Fibroblast of skin of back (primary cell): ENCODE results near the gene SERPINB6.
"Not testable (repeated sequence)": the region's sequence is repeated elsewhere in the genome, so short reads cannot be mapped to it uniquely, and the experiment has no call there.

Experiments
- DNase-seq: peaks from one replicate; pipeline ENCODE4 v3.0.0-alpha.2; 2013

Gene SERPINB6

DNA sequence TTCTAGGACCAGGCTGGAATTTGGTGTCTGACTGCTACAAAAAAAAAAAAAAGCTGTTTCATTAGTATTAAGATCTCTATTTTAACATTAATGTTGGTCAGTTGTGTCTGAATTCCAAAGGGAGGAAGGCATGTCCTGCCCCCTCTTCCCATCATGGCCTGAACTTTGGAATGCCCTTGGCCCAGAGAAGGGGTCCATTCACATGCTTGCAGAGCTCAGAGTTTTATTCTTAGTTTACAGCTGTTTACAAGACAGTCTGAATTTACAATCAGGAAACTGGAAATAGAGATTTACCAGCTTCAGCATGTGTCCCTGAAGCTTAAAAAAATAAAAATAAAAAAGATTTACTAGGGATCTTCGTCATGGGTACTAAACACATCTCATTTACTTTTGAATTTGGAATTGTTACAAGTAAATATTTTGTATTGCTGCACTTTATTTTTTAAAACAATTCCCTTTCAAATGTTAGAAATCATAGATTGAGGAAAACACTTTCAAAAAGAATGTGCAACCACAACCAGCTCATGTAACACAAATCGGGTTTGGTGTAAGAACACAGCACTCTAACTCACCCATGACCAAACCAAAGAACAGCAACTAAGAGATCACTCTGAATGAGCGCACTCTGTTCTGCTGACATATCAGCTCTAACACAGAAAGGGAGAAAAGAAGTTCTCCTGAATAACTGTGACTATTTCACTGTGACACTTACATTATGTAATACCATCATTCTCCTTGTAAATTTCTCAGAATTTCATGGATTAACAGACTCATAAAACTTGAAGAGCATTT is 6.6 kb upstream of the SERPINB6 start:
- DNase-seq = no peak

DNA sequence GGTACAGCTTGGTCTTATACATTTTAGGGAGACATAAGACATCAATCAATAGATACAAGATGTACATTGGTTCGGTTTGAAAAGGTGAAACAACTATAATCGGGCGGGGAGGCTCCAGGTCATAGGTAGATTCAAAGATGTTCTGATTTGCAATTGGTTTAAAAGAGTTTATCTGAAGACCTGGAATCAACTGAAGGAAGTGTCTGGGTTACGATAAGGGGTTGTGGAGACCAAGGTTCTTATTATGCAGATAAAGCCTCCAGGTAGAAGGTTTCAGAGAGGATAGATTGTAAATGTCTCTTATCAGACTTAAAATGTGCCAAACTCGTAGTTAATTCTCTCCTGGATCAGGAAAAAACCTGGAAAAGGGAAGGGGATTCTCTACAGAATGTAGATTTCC is 5.9 kb upstream of the SERPINB6 start:
- no peak for DNase-seq

DNA sequence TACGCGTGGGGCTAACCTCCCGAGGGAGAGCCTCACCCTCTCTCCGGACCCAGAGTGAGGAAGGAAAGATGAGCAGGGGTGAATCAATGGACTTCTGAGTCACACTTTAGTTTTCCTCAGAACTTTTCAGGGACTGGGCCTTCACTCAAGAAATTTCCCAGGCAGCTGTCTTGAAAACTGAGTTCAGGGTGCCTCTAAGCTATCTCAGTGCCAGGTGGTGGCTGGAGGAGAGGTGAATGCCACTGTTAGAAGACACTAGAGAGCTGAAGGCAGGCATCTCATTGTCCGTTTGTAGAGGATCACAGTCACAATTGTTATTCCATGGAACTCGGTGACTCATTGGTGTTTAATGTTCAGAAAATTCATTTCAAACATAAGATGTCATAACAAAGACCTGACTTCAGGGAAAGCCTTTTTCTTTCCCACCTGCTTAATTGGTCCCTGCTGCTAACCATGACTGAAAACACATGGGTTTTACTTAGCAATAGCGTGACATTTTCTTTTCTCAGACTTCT is 5.3 kb upstream of the SERPINB6 start:
- DNase-seq = peak; percentile 90

DNA sequence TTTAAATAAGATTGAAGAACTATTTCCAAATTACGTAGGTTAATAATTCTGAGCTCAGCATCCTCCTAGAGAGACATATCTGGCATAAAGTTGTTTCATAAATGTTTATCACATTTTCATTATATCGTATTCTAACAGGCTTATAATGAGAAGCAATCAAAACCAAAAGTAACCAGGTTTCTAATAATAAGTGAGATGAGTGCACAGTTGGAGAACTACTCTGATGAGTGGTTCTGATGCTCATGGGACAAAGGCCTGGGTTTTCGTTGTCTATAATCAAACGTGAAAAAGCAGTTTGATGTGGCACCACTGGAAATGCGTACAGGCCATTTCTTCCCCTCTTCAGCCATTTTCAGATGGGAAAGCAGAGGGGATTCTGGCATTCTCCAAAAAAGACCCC is 4.7 kb upstream of the SERPINB6 start:
- no peak for DNase-seq

DNA sequence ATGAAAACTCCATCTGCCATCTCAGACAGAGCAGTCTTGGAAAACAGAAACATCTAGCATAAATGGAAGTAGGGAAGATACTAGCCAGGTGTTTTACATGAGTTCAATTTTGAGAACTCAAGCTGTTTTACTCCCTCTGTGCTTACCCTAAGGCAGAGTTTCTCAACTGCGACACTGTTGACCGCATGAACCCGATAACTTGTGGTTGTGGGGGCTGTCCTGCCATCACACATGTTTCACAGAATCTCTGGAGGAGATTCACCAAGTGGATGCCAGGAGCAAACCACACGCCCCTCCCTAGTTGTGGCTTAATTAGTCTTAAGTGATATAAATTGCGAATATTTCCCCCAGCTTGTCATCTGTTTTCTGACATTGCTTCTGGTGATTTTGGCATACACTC is 2.3 kb upstream of the SERPINB6 start:
- DNase-seq = no peak

DNA sequence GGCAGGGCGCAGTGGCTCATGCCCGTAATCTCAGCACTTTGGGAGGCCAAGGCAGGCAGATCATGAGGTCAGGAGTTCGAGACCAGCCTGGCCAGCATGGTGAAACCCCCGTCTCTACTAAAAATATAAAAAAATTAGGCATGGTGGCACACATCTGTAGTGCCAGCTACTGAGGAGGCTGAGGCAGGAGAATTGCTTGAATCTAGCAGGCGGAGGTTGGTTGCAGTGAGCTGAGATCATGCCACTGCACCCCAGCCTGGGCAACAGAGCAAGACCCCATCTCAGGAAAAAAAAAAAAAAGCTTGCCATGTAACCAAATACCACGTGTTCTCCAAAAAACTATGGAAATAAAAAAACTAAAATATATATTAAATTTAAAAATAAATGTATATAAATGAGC is 1.8 kb upstream of the SERPINB6 start:
- not testable (repeated sequence) for DNase-seq

DNA sequence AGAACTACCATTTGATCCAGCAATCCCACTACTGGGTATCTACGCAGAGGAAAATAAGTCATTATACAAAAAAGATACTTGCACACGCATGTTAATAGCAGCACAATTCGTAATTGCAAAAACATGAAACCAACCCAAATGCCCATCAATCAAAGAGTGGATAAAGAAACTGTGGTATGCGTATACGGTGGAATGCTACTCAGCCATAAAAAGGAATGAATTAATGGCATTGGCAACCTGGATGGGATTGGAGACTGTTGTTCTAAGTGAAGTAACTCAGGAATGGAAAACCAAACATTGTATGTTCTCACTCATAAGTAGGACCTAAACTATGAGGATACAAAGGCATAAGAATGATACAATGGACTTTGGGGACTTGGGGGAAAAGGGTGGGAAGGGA is 1.3 kb upstream of the SERPINB6 start:
- not testable (repeated sequence) for DNase-seq

DNA sequence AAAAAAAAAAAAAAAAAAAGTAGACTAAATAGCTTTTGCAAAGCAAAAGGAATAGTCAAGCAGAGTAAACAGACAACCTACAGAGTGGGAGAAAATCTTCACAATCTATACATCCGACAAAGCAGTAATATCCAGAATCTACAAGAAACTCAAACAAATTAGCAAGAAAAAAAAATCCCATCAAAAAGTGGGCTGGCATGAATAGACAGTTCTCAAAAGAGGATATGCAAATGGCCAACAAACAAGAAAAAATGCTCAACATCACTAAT is 786 bp upstream of the SERPINB6 start:
- DNase-seq = not testable (repeated sequence)

DNA sequence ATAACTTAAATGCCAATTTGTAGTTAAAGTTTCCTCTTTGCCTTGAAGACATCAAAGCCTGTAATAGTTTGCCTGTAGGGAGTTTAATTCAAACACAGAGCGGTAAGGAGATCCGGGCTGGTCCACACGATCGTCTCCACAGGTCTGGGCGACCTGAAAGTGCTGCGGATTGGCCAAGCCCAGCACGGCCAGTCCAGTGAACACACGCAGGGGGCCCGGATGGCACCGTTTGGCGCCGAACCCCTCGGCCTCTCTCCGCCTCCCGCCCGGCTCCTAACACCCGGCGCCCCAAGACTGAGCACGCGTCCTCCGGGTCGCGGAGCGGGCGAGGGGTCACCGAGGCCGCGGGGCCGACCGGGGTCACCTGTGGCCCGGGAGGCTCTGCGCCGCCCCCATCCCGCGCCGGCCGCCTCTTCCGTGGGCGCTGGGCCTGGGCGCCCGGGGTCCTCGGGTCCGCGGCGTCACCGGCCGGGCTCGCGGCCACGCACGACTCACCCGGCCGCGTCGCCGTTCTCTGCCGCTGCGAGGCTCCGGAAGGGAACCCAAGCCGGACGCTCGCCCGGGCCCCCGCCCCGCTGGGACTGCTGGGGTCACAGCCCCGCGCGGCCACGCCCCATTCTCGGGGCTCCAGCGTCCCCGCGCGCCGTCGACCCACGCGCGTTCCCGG is 481 bp downstream of the SERPINB6 start:
- DNase-seq = peak; percentile 55

DNA sequence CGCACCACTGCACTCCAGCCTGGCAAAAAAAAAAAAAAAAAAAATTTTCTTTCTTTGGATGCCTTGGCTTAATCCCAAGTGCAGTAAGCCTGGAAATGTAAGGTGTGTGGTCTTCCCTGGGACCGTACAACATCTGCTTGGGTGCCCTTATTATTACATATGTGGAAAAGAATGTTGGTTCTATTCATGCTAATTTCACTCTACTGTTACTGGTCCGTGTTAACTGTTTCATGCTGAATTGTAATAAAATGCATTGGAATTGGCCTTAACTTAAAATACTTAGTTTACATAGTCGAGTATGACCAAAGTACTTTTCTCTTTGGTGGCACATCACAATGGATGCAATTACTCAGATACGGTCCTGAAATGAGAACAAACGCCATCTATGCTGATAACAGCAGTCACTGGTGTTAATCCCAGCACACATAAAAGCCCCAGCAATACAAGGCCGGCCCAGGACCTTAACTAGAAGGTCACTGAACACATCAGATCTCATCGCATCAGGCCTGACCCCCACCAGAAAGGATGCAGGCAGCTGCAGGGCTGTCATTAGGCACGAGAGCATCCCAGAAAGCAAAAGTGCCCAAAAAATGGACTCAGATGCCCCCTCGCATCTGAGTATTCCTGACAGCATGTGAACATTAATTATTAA is 1.2 kb downstream of the SERPINB6 start:
- DNase-seq = peak; percentile 18

DNA sequence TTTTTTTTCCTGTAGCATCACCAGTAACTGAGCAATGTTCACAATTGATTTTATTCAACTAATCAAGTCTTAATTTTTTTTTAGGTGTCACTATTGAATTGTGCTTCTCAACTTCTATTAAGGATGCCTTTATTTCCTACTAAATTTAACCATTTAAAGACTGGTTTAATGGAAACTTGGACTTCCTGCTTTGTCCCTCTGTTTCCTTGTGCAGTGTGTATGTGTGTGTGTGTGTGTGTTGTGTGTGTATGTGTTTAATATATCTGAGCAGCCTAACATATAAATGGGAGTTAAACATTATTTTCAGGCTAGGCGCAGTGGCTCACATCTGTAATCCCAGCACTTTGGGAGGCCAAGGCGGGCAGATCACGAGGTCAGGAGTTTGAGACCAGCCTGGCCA is 1.8 kb downstream of the SERPINB6 start:
- no peak for DNase-seq

DNA sequence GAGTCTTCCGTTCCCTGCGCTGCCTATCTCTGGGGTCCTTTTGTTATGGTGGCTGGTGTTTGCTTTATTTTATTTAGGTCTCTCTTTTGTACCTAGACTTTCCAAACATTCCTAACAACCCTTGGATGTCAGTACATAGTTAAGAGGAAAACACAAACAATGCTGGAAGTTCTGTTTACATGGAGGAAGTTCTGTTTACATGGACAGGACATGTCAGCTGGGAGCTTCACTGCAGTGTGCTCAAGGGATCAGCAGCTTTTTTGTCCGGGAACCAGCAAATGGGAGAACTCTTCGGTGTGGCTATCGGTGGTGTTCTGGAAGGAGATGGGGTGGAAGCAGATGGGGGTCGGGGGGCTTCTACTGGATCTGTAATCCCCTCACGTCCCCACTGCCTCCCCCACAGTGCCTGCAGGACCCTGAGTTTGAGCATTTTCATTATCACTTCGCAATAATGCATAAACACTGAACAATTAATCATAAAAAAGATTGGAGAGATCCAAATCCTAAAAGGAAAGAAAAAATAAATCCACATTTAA is 2.7 kb downstream of the SERPINB6 start:
- DNase-seq = no peak

DNA sequence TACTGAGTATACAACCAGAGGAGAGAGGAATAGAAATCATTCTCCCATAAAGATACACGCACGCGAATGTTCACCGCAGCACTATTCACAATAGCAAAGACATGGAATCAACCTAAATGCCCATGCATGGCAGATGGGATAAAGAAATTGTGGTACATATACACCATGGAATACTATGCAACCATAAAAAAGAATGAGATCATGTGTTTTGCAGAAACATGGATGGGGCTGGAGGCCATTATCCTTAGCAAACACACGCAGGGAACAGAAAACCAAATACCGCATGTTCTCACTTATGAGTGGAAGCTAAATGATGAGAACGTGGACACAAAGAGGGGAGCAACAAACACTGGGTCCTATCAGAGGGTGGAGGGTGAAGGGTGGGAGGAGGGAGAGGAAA is 3.4 kb downstream of the SERPINB6 start:
- DNase-seq = no peak

DNA sequence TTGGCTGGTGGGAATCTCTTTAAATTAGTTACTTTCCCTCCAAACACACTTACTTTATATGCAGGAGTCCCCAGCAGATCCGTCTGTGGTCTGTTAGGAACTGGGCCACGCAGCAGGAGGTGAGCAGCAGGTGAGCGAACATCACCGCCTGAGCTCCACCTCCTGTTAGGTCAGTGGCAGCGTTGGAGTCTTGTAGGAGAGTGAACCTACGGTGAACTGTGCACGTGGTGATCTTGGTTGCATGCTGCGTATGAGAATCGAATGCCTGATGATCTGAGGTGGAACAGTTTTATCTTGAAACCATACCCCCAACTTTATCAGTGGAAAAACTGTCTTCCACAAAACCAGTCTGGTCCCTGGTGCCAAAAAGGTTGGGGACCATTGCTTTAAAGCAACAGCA is 5.0 kb downstream of the SERPINB6 start:
- no peak for DNase-seq

DNA sequence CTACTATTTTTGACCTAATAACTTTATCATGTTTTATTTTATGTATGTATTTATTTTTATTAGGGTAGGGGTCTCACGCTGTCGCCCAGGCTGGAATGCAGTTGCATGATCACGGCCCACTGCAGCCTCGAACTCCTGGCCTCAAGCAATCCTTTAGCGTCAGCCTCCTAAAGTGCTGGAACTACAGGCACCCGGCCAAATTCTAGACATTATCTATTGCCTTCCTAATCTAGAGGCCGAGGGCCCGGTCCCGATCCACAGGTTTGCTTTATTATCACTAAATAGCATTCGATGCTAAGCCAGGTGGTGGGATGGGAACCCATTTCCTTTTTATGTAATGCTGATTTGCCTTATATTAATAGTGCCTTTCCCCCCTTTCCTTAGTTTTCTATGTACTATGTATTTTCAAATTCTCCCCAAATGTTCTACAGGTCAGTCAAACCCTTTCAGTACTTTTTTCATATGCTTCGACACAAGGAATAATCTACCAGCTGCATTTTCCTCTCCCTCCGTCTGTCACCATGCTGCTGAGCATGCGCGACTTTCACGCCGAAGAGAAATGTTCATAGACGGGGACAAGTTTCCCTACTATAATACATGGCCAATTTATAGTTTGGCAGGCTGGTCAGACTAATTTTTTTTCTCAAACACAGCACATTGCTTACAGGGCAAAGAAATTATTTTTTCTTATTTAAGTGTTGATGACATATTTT is 6.4 kb downstream of the SERPINB6 start:
- DNase-seq = no peak

DNA sequence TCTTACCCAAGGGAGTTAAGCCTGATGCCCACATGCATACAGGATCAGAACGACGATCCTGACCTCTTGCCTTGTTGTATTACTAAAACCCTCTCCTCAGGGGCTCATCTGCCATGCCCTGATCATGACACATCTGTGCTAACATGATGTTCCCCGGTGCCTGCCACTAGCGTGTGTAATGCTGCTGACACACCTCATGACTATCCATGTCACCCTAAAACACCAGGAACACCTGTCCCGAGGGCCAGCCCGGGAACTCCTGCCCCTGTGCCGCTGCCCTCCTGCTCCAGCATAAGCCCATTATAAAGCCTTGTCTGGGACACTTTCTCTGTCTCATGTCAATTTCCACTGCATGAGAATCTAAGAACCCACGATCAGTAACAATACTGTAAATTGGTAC is 7.6 kb downstream of the SERPINB6 start:
- no peak for DNase-seq

DNA sequence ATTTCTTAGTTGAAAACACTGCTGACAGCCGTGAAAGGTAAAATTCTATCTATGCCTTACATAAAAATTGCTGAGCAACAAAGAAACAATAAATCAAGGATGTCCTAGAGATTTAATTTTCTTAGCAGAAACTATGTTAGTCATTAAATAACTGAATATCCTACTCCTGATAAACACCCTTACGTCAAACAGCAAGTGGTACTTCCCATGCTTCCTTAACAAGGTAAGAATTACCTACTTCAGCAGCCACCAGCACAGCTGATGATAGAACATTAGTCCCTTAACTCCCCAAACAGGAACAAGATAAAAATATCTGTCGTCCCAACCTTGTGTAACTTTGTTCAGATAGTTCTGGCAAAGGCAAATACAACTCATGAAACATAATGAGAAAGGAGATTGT is 8.7 kb downstream of the SERPINB6 start:
- no peak for DNase-seq

DNA sequence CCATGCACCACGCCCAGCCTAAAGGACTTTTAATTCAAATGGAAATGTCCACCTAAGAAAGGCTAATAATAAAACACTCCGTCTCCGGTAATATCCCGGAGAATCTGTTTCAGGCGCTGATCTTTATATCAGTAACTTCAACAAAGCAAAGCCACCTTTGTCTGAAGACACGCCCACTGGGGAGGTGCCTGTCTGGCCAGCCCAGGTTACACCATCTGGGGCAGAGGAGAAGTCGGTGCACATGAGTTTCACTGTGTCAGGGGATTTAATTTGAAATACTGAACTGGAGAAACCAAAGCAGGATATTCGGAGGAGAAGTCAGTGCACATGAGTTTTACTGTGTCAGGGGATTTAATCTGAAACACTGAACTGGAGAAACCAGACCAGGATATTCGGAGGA is 9.4 kb downstream of the SERPINB6 start:
- DNase-seq = no peak

DNA sequence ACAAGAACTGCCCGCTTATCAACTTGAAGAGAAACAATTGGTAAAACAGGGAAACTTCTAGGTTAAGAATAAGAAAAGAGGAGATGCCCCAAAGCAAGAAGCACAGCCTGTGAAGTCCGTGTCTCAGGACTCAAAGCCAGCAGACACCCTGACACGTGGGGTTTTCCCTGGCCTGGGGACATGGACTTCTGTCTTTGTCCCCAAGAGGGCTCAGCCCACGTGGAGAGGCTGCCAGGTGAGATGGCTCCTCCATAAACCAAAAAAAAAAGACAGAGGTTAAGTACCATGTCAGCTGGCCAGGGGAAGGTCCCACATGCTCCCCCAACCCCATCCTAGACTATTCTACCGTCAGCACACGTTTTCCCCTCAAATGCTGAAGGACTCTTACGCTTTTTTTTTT is 9.9 kb downstream of the SERPINB6 start:
- DNase-seq = no peak

DNA sequence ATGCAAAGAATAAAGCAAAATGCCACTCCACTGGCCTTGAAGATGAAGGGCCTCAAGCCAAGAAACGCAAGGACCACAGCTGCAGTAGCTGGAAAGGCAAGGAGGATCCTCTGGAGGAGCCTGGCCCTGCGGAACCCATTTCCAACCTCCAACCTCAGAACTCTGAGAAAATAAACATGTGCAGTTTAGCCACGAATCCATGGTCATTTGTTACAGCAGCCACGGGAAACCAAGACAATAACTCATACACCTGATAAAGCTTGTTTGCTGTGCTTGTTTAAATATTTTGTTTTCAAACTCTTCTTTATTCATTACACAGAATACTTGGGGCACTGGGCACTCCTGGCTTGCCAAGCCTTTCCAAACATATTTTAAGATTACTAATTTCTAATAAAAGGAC is 10.4 kb downstream of the SERPINB6 start:
- DNase-seq = no peak

DNA sequence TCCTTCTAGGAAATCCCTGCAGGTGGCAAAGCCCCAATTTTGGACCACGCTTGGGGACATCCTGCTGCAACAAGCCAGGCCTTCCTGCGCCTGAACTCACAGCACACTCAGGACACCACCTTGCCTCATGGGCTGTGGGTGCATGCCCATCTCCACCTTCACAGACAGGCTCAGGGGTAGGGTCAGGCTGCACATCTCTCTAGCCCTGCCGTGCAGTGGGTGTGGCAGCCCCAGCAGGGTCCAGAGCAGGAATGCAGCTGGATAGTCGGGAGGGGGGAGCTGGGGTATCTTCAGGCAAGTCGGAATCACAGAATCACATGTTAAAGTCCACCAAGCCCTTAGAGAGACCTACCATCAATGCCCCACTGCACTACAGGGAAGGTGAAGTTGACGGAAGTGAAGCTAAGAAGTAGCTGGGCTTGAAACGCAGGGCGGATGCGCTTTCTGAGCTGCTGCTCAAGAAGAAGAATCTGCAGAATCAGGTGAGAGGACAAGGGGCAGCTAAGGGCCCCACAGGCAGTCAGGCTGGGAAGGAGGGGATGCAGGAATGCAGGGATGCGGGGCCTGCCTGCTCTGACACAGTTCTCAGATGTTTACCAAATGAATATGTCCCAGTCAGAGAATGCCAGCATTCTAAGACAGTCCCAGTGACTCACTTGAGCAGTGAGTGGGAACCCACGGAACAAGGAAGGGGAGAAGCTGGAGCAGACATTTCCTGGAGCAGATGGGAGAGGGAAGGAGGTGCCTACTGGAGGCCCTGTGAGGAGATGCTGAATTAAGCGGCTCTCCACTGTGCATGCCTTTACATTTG is 11.3 kb downstream of the SERPINB6 start:
- peak; percentile 94 for DNase-seq

DNA sequence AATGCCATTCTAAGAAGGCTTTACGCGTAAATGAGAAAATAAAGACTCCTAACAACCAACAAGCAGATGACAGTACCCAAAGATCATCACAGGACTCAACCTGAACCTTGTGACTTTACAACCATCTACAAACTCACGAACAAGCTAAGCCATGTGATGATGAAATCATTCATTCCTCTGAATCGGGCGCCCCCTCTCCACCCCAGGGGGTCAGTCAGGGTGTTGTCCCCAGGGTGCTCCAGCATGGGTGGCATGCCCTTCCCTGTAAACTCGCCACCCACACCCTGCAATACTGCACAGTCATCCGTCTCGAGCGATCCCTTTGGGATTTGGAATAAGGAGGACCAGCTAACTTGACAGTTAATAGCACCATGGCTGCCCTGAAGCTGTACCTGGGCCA is 12.6 kb downstream of the SERPINB6 start:
- no peak for DNase-seq
